HepG2 (cell line): ENCODE results near the gene THAP9. TPM values are rescaled to one million over a fixed set of nuclear protein-coding genes. Genes with fewer than 3 reads are reported as not detected.

Experiments
- ATAC-seq: fragments of 200-7000 bp; cut with Tn5 transposase; 3 replicates; pipeline ENCODE4 v1.9.1; 2020; ENCODE audit warnings: mild to moderate bottlenecking, moderate library complexity
- BruUV-seq: library from RNA; stranded (reverse); fragments of 400-500 nt; replicated peaks from 2 replicates; lab custom pipeline; 2021; lab: Mats Ljungman, UMichigan
- CTCF ChIA-PET: fragments of 300-600 bp; formaldehyde crosslinking; extraction: SDS; loops from one replicate; lab custom pipeline; 2021; ENCODE audit warnings: low total read pairs, inconsistent platforms, low intra/inter-chr PET ratio; lab: Yijun Ruan, JAX
- POLR2A ChIA-PET: fragments of 350-600 bp; sonication (Branson Sonifier 250); formaldehyde crosslinking; loops from one replicate; lab custom pipeline; 2020; ENCODE audit warnings: antibody characterized with exemption, inconsistent platforms; lab: Yijun Ruan, JAX
- DNase-seq: peaks from one replicate; pipeline ENCODE4 v3.0.0-alpha.2; 2015; ENCODE audit warnings: low spot score
- FAIRE-seq: peaks from 3 replicates; lab custom pipeline; 2011; peaks lifted over from hg19 to GRCh38; lab: Jason Lieb, UNC
- H2AFZ ChIP-seq: one replicate; pipeline ENCODE4 v1.6.1; 2011; ENCODE audit warnings: low read length, inconsistent platforms
- H3K27ac ChIP-seq: fragments of 300-600 bp; 3 replicates; pipeline ENCODE4 v1.8.0; 2011; ENCODE audit warnings: mixed run types, mild to moderate bottlenecking, mixed read lengths, low read length, inconsistent platforms; ENCODE audit not compliant: insufficient read depth; ENCODE audit errors: extremely low read length
- H3K27me3 ChIP-seq, 2 experiments: fragments of 200-600 bp in 1 of 2; 2 replicates in 1 of 2; 3 replicates in 1 of 2; pipeline versions ENCODE4 v1.6.0 to v1.8.0; 2011; ENCODE audit warnings: low read length in 2 of 2, mild to moderate bottlenecking in 2 of 2, moderate library complexity in 2 of 2, inconsistent platforms in 1 of 2; ENCODE audit not compliant: insufficient read depth in 2 of 2, control insufficient read depth in 1 of 2
- H3K36me3 ChIP-seq, 2 experiments: fragments of 200-600 bp in 1 of 2; replicated peaks in 1 of 2; 2 replicates in 1 of 2; 3 replicates in 1 of 2; pipeline versions ENCODE4 v1.5.1 to v1.8.0; 2011; ENCODE audit warnings: low read length in 2 of 2, inconsistent platforms in 1 of 2; ENCODE audit not compliant: insufficient read depth in 2 of 2, control insufficient read depth in 1 of 2
- H3K4me1 ChIP-seq: 2 replicates; pipeline ENCODE4 v1.5.1; 2012; ENCODE audit warnings: low read length, inconsistent platforms; ENCODE audit not compliant: insufficient read depth
- H3K4me2 ChIP-seq: 2 replicates; pipeline ENCODE4 v1.6.0; 2011; ENCODE audit warnings: low read depth, low read length, inconsistent platforms
- H3K4me3 ChIP-seq, 3 experiments: fragments of 200-600 bp in 1 of 3; sonication (generic), shearing (Covaris generic) in 1 of 3; replicated peaks in 1 of 3; 2 replicates each; pipeline ENCODE4 v1.5.1; 2011 to 2016; ENCODE audit warnings: low read length in 3 of 3, inconsistent platforms in 2 of 3, low read depth in 2 of 3, mild to moderate bottlenecking in 2 of 3, control low read depth in 1 of 3, mixed read lengths in 1 of 3; ENCODE audit not compliant: insufficient read depth in 1 of 3
- H3K79me2 ChIP-seq: one replicate; pipeline ENCODE4 v1.6.1; 2011; ENCODE audit warnings: low read length, inconsistent platforms; ENCODE audit not compliant: insufficient read depth
- H3K9ac ChIP-seq: 2 replicates; pipeline ENCODE4 v1.6.0; 2011; ENCODE audit warnings: mild to moderate bottlenecking, low read depth, low read length, inconsistent platforms; ENCODE audit not compliant: insufficient read depth
- H3K9me3 ChIP-seq: 2 replicates; pipeline ENCODE4 v1.5.1; 2012; ENCODE audit warnings: mild to moderate bottlenecking, low read length
- H4K20me1 ChIP-seq: 2 replicates; pipeline ENCODE4 v1.6.0; 2011; ENCODE audit warnings: inconsistent platforms, mild to moderate bottlenecking, low read length, moderate library complexity; ENCODE audit not compliant: insufficient read depth
- GATAD2A ChIP-seq: IDR thresholded peaks from 2 replicates; pipeline ENCODE4 v1.6.1; 2016
- MED1 ChIP-seq: sonication (generic); formaldehyde crosslinking; IDR thresholded peaks from 2 replicates; pipeline ENCODE4 v1.4.0; 2020; ENCODE audit warnings: missing genetic modification reagents
- SNAI1 ChIP-seq: sonication (generic); formaldehyde crosslinking; IDR thresholded peaks from 2 replicates; pipeline ENCODE4 v1.5.0; 2020; ENCODE audit warnings: mild to moderate bottlenecking, missing genetic modification reagents, borderline replicate concordance
- WIZ ChIP-seq: sonication (generic); formaldehyde crosslinking; IDR thresholded peaks from 2 replicates; pipeline ENCODE4 v1.5.1; 2020; ENCODE audit warnings: mild to moderate bottlenecking, missing genetic modification reagents
- ZFP36L1 ChIP-seq: sonication (generic); formaldehyde crosslinking; IDR thresholded peaks from 2 replicates; pipeline ENCODE4 v1.8.0; 2022; ENCODE audit warnings: mild to moderate bottlenecking, missing genetic modification reagents, moderate library complexity
- ZIK1 ChIP-seq: sonication (generic); formaldehyde crosslinking; IDR thresholded peaks from 2 replicates; pipeline ENCODE4 v1.5.0; 2020; ENCODE audit warnings: mild to moderate bottlenecking, low read depth, missing genetic modification reagents, borderline replicate concordance
- ZNF234 ChIP-seq: sonication (generic); formaldehyde crosslinking; conservative IDR thresholded peaks from 2 replicates; pipeline ENCODE4 v1.5.1; 2020; ENCODE audit warnings: mild to moderate bottlenecking, missing genetic modification reagents
- ZNF737 ChIP-seq: sonication (generic); formaldehyde crosslinking; IDR thresholded peaks from 2 replicates; pipeline ENCODE4 v1.5.0; 2020; ENCODE audit warnings: missing genetic modification reagents, mild to moderate bottlenecking, borderline replicate concordance
- WGBS: methylation state at CpG from one replicate; pipeline ENCODE4 v1.1.6; 2017; ENCODE audit warnings: low lambda C conversion rate; 5-methylcytosine and 5-hydroxymethylcytosine counted together
- in situ Hi-C: cut with HindIII; loops from 2 replicates; pipeline ENCODE4 v1.10.0; 2017; ENCODE audit warnings: low pct_unique_long_range_greater_than_20kb; ENCODE audit not compliant: extremely low pct_ligation_motif_present
- intact Hi-C: fragments of 100-400 bp; cut with micrococcal nuclease; formaldehyde crosslinking; loops from one replicate; pipeline ENCODE4 v1.10.0; 2022; ENCODE audit not compliant: unreplicated experiment
- polyA plus RNA-seq, 8 experiments: library from polyadenylated mRNA; depleted of rRNA in 3 of 8; stranded (reverse) in 7 of 8; unstranded in 1 of 8; fragments of >200 nt; fragmentation: Illumina TruSeq in 4 of 8; extraction: Trizol in 4 of 8; gene quantifications; 2 replicates each; pipeline versions ENCODE4 v1.2.1 to v1.2.3, GENCODE V29; 2011 to 2016; ENCODE audit warnings: low read depth in 4 of 8, missing spikeins in 1 of 8, mixed read lengths in 1 of 8; ENCODE audit not compliant: insufficient read depth in 1 of 8
- total RNA-seq, 5 experiments: library from RNA; depleted of rRNA; stranded (reverse); fragments of >200 nt; fragmentation: Illumina TruSeq; extraction: Trizol; gene quantifications; 2 replicates each; pipeline ENCODE4 v1.2.3, GENCODE V29; 2016; ENCODE audit warnings: low read depth in 1 of 5
- TF ChIP-seq, protein P1 (sequence below): fragments of 450-650 bp; IDR thresholded peaks from 2 replicates; pipeline ENCODE4 v1.6.1; 2017; ENCODE audit warnings: mild to moderate bottlenecking

Gene THAP9
- total and polyA plus RNA-seq, 2 of the 13 experiments (the other 11 are each of a cell fraction or from before 2014, with no cell fraction given), result 6.0 to 7.2 TPM

DNA sequence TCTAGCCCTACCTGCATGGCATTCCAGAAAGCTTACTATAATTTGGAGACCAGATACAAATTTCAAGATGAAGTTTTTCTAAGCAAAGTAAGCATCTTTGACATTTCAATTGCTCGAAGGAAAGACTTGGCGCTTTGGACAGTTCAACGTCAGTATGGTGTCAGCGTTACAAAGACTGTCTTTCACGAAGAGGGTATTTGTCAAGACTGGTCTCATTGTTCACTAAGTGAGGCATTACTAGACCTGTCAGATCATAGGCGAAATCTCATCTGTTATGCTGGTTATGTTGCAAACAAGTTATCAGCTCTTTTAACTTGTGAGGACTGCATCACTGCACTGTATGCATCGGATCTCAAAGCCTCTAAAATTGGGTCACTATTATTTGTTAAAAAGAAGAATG lies 17.6 kb downstream of the THAP9 start:
- POLR2A ChIA-PET, result no interaction called here

DNA sequence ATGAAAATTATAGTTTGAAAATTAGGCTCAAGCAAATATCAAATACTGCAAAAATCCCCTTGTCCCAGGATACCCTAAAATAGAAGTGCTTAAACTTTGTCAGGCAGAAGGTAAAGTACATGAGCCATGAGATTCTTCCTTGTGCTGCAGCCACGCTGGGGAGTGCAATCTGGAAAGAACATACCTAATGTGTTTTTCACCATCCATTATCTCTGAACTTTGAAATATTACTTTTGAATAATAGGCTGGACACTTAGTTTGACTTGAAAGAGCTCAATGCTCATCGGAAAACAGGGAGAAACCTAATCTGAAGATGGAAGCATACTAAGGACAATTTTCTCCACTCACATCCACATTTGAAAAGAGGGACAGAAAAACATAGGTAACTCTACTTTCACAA lies 18.9 kb downstream of the THAP9 start:
- H3K9me3 ChIP-seq, result no peaks in the 10 kb centered on the region
- intact Hi-C loops, result no loop called here
- CTCF ChIA-PET, result no interaction called here
- POLR2A ChIA-PET, result no interaction called here
- TF ChIP-seq ZFP36L1 (CRISPR knock-in tag), result no peak
- TF ChIP-seq MED1 (CRISPR knock-in tag), result no peak
- TF ChIP-seq ZNF234 (CRISPR knock-in tag), result no peak
- TF ChIP-seq, protein P1, sequence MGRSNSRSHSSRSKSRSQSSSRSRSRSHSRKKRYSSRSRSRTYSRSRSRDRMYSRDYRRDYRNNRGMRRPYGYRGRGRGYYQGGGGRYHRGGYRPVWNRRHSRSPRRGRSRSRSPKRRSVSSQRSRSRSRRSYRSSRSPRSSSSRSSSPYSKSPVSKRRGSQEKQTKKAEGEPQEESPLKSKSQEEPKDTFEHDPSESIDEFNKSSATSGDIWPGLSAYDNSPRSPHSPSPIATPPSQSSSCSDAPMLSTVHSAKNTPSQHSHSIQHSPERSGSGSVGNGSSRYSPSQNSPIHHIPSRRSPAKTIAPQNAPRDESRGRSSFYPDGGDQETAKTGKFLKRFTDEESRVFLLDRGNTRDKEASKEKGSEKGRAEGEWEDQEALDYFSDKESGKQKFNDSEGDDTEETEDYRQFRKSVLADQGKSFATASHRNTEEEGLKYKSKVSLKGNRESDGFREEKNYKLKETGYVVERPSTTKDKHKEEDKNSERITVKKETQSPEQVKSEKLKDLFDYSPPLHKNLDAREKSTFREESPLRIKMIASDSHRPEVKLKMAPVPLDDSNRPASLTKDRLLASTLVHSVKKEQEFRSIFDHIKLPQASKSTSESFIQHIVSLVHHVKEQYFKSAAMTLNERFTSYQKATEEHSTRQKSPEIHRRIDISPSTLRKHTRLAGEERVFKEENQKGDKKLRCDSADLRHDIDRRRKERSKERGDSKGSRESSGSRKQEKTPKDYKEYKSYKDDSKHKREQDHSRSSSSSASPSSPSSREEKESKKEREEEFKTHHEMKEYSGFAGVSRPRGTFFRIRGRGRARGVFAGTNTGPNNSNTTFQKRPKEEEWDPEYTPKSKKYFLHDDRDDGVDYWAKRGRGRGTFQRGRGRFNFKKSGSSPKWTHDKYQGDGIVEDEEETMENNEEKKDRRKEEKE, result no peak
- H3K4me2 ChIP-seq, result no peak overlapping the region
- no peaks in the 10 kb centered on the region for H4K20me1 ChIP-seq
- 89% methylated on average over 2 of the region's 2 CpGs for WGBS
- DNase-seq (no peak), FAIRE-seq (no peak), ATAC-seq (no peak)
- no peak overlapping the region for H3K4me3 ChIP-seq
- H3K9ac ChIP-seq, result no peak overlapping the region
- H2AFZ ChIP-seq, result no peak overlapping the region
- BruUV-seq, result no TSS peak
- no peaks in the 10 kb centered on the region for H3K79me2 ChIP-seq
- H3K36me3 ChIP-seq, result peaks cover 0 to 8% of the 10 kb centered on the region in 2 experiments; a peak in 3 of 5 replicates
- in situ Hi-C loops, result no loop called here
- H3K27me3 ChIP-seq, result no peaks in the 10 kb centered on the region
- no peaks in the 10 kb centered on the region for H3K4me1 ChIP-seq
- H3K27ac ChIP-seq, result no peak overlapping the region

More for the DNA sequence above, 17.6 kb downstream of the THAP9 start:
- no peak for DNase-seq
- Histone ChIP-seq H4K20me1 (no peaks in the 10 kb centered on the region), H3K36me3 (peaks cover 0 to 8% of the 10 kb centered on the region in 2 experiments; a peak in 3 of 5 replicates), H3K4me3 (no peak overlapping the region), H3K27me3 (no peaks in the 10 kb centered on the region), H3K9me3 (no peaks in the 10 kb centered on the region), H3K4me1 (no peaks in the 10 kb centered on the region), H3K79me2 (no peaks in the 10 kb centered on the region), H3K4me2 (no peak overlapping the region), H3K9ac (no peak overlapping the region), H2AFZ (no peak overlapping the region), H3K27ac (no peak overlapping the region)
- in situ Hi-C loops (no loop called here), intact Hi-C loops (no loop called here)
- CTCF ChIA-PET, result no interaction called here
- no peak for ATAC-seq
- 95% methylated on average over 7 of the region's 7 CpGs for WGBS
- BruUV-seq, result no TSS peak
- no peak for FAIRE-seq
- TF ChIP-seq WIZ (CRISPR knock-in tag) (no peak), SNAI1 (no peak), GATAD2A (CRISPR knock-in tag) (no peak), ZNF737 (CRISPR knock-in tag) (no peak), ZIK1 (CRISPR knock-in tag) (no peak)
- TF ChIP-seq, all 625 proteins: peak for 0
